ENCODE measurements around the gene PXN. TPM values are rescaled to one million over a fixed set of nuclear protein-coding genes. Genes with fewer than 3 reads are reported as not detected.
A peak's percentile ranks its signal among the peaks of the same experiment; 100 is the strongest.

The PXN gene
- total and polyA plus RNA-seq, 4 donors = 6.0 to 13.1 (median 12.3) TPM

DNA sequence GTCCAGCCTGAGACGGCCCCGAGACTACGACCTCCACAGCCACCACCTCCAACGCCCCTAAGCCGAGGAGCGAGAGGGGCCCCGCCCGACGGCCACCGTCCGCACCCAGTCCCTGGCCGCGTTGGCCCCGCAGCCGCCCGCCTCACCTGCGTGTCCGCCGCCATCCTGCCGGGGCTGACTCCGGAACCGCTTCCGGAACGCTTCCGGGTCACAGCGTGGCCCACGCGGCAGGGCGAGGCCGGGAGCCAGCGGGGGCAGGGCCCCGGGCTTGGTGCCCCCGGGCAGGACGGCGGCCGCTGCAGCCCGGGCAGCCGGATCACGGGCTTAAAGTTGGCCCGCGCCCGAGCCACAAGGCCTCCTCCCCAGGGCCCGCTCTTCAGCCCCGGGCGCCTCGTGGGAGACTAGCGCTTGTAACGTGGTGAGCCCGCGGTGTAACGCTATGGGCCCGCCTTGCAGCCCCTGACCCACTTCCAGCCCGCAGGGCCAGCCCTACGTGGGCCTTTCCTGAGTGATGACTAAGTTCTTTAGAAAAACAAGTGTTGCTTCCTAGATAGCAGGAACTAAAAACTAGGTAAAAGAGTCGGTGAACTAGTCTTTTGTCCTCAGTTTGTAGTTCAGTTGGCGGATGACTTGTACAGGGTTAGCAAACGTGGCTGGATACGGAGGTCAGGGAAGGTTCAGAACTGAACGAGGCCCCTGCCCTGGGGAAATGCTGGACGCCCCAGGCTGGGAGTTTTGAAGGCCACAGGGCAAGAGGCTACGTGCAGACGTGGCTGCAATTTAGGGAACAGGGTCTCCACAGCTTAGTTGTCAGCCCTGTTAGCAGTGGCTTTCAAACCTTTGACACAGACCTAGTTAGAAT lies 70.8 kb downstream of the PXN start, which contains the start of gene GCN1:
Gene GCN1, minus strand, starts transcription at position 182 of the 862 bp plus-strand sequence. Its CDS starts 18 bp downstream, at position 164.
- under 1% methylated on average over 62 of the region's 62 CpGs for WGBS
- H3K36me3 ChIP-seq (ENCODE audit: control insufficient read depth in 4 of 4, insufficient read depth in 3 of 4, low read depth in 1 of 4, low read length in 3 of 4) = peaks cover 5 to 40% (median 27%) of the 10 kb centered on the region in 4 donors
- no peak for TF ChIP-seq TAF1 (conservative IDR thresholded peaks at IDR 0.05)
- TF ChIP-seq, protein P1, sequence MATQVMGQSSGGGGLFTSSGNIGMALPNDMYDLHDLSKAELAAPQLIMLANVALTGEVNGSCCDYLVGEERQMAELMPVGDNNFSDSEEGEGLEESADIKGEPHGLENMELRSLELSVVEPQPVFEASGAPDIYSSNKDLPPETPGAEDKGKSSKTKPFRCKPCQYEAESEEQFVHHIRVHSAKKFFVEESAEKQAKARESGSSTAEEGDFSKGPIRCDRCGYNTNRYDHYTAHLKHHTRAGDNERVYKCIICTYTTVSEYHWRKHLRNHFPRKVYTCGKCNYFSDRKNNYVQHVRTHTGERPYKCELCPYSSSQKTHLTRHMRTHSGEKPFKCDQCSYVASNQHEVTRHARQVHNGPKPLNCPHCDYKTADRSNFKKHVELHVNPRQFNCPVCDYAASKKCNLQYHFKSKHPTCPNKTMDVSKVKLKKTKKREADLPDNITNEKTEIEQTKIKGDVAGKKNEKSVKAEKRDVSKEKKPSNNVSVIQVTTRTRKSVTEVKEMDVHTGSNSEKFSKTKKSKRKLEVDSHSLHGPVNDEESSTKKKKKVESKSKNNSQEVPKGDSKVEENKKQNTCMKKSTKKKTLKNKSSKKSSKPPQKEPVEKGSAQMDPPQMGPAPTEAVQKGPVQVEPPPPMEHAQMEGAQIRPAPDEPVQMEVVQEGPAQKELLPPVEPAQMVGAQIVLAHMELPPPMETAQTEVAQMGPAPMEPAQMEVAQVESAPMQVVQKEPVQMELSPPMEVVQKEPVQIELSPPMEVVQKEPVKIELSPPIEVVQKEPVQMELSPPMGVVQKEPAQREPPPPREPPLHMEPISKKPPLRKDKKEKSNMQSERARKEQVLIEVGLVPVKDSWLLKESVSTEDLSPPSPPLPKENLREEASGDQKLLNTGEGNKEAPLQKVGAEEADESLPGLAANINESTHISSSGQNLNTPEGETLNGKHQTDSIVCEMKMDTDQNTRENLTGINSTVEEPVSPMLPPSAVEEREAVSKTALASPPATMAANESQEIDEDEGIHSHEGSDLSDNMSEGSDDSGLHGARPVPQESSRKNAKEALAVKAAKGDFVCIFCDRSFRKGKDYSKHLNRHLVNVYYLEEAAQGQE (IDR thresholded peaks at IDR 0.05) = peak; percentile 19
- peak; percentile 35 to 62 for TF ChIP-seq HNF4A (conservative IDR thresholded peaks at IDR 0.05)
- TF ChIP-seq EGR1 (IDR thresholded peaks at IDR 0.05; ENCODE audit: low read depth in 2 of 2) = no peak
- peak; percentile 52 for TF ChIP-seq SP1 (IDR thresholded peaks at IDR 0.05)
- TF ChIP-seq, protein P2, sequence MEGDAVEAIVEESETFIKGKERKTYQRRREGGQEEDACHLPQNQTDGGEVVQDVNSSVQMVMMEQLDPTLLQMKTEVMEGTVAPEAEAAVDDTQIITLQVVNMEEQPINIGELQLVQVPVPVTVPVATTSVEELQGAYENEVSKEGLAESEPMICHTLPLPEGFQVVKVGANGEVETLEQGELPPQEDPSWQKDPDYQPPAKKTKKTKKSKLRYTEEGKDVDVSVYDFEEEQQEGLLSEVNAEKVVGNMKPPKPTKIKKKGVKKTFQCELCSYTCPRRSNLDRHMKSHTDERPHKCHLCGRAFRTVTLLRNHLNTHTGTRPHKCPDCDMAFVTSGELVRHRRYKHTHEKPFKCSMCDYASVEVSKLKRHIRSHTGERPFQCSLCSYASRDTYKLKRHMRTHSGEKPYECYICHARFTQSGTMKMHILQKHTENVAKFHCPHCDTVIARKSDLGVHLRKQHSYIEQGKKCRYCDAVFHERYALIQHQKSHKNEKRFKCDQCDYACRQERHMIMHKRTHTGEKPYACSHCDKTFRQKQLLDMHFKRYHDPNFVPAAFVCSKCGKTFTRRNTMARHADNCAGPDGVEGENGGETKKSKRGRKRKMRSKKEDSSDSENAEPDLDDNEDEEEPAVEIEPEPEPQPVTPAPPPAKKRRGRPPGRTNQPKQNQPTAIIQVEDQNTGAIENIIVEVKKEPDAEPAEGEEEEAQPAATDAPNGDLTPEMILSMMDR (IDR thresholded peaks at IDR 0.05; ENCODE audit: low read depth, low read length, missing input control) = no peak
- TF ChIP-seq RAD21 (IDR thresholded peaks at IDR 0.05) = no peak
- TF ChIP-seq HNF4G (IDR thresholded peaks at IDR 0.05) = no peak
- TF ChIP-seq MAX (IDR thresholded peaks at IDR 0.05) = peak; percentile 49
- TF ChIP-seq FOXA1 (IDR thresholded peaks at IDR 0.05) = no peak
- TF ChIP-seq RXRA (IDR thresholded peaks at IDR 0.05) = peak; percentile 64 to 80
- TF ChIP-seq FOXA2 (IDR thresholded peaks at IDR 0.05) = no peak
- TF ChIP-seq NR2F2 (IDR thresholded peaks at IDR 0.05) = no peak
- TF ChIP-seq GABPA (IDR thresholded peaks at IDR 0.05 in 1 of 2, conservative IDR thresholded peaks at IDR 0.05 in 1 of 2) = peak; percentile 68 to 91
- TF ChIP-seq JUND (IDR thresholded peaks at IDR 0.05) = no peak
- TF ChIP-seq ATF3 (IDR thresholded peaks at IDR 0.05) = no peak
- peak; percentile 53 for TF ChIP-seq YY1 (IDR thresholded peaks at IDR 0.05)
- no peak for TF ChIP-seq ZBTB33 (IDR thresholded peaks at IDR 0.05)

More for the DNA sequence above, 70.8 kb downstream of the PXN start, which contains the start of gene GCN1:
- Histone ChIP-seq H3K4me1 (ENCODE audit: control insufficient read depth in 4 of 4, insufficient read depth in 4 of 4, low read length in 3 of 4) (peaks cover 3 to 38% (median 36%) of the 10 kb centered on the region in 4 donors), H3K27me3 (ENCODE audit: control insufficient read depth in 4 of 4, insufficient read depth in 4 of 4, low read length in 3 of 4) (no peaks in the 10 kb centered on the region), H3K27ac (ENCODE audit: low read depth in 1 of 2, low read length in 2 of 2) (peak within 1 kb of the TSS; percentile 94 to 97), H3K9me3 (ENCODE audit: control insufficient read depth in 4 of 4, low read length in 3 of 4) (no peaks in the 10 kb centered on the region), H3K4me3 (ENCODE audit: low read depth in 1 of 3, low read length in 3 of 3) (peak within 1 kb of the TSS; percentile 70 to 90 (median 89)), H3K9ac (ENCODE audit: low read depth in 1 of 2, low read length in 2 of 2) (peak within 1 kb of the TSS; percentile 85 to 87)
- DNase-seq (ENCODE audit: low spot score) = peak; percentile 92
